Left hindlimb (tissue), 1 donor: ENCODE results near the gene ZSCAN21.
"Not testable (repeated sequence)": the region's sequence is repeated elsewhere in the genome, so short reads cannot be mapped to it uniquely, and the experiment has no call there.

Experiments used
- DNase-seq: peaks from one replicate; pipeline ENCODE4 v3.0.0-alpha.2; 2018

ZSCAN21 gene

DNA sequence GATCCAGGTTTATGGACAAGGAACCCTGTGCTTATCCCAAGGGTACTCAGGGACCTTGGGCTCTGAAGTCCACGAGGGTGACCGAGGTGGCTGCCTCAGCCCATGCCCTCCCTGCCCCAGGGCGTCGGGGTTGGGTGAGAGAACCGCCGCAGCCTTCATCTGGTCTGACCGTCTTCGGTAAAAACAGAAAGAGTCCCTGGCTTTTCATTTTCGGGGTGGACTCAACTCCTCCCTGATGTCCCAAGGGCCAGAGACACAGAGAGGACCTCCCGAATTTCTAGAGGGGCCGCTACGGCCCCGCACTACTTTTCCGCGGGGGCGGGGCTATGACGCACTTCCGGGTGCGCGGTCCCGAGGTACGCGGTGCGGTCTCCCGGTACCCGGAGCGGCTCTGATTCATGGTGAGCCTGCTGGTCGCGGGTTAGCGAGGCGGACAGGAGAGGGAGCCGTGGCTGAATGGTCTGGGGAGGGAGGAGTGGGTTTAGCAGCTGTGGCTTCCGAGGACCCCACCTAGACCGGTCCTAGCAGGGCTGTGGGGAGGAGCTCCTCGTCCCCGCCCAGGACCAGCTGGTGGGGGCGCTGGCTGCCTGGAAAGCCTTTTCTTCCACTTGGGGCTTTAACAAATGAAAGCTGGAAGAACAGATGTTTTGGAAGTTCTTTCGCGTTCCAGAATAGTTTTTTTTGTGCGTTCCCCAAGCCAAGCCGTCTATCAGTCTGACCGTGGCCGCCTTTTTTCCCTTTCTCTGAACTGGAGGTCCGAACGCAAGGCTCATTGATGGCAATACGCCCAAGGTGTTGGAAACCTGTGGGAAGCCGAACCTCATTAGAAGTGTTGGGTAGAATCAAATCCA is at the start of gene ZSCAN21:
ZSCAN21 (plus strand) TSS at position 334 of the 851 bp plus-strand sequence. CDS start 7,233 bp downstream, outside the sequence.
- DNase-seq = peak; percentile 93

DNA sequence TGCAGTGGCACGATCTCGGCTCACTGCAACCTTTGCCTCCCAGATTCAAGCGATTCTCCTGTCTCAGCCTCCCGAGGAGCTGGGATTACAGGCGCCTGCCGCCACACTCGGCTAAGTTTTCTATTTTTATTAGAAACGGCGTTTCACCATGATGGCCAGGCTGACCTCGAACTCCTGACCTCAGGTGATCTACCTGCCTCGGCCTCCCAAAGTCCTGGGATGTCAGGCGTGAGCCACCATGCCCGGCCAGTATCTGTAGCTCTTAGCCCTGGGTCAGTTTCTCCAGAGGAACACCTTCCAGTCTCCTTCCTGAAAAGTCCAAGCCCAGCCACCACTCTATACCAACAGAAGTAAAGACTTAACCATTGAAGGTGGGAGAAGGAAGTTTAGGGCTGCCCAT is 49.3 kb upstream of the ZSCAN21 start:
- no peak for DNase-seq

DNA sequence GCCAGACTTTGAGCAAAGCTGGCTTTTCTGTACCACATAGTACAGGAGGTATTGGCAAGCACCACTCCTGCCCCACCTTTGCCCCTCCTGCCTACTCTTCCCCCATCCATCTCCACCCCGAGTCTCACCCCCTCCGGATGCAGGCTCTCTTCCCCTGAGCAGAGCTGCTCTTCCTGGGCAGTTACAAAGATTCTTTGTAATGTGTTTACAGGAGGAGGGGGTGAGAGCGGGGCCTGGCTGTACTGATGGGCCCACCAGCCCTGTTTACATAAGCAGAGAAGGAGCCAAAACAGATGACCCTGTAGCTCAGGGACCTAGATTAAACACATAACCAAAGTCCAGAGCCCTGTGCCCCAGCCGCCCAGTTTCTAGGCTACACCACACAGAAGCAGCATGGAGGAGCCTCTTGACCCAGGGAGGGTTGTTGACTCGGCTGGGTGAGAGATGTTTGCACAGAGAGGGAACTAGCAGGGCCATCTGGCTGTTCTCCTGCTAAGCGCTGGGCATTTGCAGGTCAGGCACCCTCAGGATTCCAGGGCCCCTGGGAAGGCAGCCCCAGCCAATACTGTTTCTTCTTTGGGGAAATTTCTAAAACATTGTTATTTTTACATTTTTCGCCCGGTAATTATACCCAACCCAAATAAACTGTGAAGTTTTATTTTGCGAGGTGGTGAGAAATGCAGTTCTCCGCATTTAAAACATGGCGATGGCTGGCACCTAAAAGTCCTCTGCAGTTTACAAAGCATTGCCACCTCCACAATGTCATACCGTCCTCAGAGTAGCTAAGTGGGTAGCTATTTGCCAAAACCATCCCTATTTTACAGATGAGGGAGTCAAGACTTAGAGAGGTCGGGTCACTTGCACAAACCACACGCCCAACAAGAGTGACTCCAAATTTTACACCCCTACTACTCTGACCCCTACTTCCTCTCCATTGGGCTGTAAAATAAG is 45.6 kb upstream of the ZSCAN21 start:
- peak; percentile 44 for DNase-seq

DNA sequence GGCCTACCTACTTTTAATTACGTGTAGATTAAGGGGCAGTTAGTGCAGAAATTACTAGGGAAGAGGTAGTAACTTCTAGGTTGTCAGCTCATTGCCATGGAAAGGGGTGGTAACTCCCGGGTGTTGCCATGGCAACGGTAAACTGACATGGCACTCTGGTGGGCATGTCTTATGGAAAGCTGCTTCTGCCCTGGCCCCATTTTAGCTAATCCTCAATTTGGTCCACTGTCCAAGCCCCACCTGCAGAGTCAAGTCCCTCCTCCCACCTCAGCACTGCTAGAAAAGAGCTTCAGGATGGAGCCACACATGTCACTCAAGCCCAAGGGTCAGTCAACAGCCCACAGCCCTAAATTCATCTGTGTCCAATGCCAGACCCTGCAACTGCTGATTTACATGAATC is 41.7 kb upstream of the ZSCAN21 start:
- DNase-seq = no peak

DNA sequence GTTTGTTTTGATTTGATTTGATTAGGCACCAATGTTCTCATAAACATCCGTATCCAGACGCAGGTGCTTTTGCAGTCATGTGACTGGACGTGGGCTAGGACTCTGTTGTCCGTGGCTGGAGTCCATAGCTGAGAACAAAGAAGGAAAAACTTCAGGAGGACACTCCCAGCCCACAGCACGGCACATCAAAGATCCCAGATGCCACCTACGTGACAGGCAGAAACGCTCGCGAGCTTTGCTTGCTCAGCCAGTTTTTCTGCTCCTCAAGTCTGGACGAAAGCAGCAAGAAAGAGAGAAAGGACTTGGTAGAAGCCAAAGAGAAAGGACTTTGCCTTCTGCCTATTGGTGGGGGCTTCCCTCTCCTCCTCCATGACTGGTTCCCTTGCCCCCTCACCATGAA is 41.0 kb upstream of the ZSCAN21 start:
- DNase-seq = no peak

DNA sequence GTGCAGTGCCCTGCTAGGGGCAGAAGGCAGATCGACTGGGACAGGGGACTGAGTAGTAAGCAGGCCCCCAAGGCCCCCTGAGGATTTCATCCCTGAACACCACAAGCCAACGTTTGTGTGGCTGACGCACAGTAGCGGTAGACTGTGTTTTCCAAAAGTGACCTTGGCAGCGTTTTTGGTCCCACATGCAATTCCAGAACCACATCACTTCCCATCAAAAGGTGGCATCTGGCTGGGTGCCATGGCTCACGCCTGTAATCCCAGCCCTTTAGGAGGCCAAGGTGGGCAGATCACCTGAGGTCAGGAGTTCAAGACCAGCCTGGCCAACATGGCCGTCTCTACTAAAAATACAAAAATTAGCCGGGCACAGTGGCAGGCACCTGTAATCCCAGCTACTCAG is 39.6 kb upstream of the ZSCAN21 start:
- DNase-seq = not testable (repeated sequence)

DNA sequence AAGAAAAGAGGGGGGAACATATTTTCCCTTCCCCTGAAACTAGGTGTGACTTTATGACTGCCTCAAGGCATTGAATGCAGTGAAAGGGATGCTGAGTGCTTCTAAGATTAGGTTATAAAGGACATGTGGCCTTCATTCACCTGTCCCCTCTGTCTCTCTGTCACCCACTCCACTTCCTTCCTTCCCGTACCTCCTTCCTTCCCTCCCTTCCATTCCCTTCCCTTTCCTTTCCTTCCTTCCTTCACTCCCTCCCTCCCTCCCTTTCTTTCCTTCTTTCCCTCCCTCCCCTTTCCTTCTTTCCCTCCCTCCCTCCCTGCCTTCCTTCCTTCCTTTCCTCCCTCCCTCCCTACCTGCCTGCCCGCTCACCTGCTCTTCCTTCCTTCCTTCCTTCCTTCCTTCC is 38.7 kb upstream of the ZSCAN21 start:
- no peak for DNase-seq

DNA sequence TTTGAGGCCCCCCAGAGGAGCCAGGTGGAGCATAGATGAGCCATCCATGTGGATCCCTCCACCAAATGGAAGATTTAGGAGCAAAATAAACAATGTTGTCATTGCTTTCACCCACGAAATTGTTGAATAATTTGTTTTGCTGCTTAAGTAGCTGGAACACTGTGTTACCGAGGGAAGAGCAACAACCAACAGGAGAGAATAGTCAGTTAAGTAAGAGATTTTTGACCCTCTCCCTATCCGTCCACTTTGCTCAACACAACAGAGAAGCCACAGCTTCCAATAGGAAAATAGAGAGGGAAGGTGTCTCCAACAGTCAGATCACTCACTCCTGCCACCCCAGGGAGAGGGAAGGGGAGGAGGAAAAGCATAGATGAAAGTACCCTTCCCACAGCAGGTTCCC is 38.1 kb upstream of the ZSCAN21 start:
- no peak for DNase-seq

DNA sequence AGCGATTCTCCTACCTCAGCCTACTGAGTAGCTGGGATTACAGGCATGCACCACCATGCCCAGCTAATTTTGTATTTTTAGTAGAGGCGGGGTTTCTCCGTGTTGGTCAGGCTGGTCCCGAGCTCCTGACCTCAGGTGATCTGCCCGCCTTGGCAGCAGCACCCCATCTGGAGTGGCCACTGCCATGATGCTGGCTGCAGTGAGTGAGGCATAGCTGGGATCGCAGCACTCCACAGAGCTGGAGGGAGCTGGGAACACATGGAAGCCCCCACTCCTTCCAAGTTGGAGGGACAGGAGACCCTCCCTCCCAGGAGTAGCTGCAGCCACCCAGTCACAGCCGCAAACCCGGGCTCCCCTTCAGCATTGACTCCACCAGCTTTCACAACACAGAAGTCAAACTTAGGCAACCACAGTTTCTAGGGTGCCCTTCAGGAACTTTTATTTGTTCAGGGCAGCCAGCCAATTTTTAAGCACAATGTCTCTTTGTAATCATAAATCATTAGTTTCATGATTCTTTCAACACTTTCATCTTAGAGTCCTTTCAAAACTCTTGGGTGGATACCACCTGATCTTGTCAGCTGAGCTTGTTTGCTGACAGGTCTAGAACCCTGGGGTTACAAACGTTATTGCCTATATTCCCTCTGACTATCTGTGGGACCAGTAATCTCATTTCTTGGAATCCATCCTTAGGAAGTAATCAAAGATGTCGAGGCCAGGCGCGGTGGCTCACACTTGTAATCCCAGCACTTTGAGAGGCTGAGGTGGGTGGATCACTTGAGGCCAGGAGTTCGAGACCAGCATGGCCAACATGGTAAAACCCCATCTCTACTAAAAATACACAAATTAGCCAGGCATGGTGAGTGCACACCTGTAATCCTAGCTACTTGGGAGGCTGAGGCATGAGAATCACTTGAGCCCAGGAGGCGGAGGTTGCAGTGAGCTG is 36.9 kb upstream of the ZSCAN21 start:
- DNase-seq = not testable (repeated sequence)

DNA sequence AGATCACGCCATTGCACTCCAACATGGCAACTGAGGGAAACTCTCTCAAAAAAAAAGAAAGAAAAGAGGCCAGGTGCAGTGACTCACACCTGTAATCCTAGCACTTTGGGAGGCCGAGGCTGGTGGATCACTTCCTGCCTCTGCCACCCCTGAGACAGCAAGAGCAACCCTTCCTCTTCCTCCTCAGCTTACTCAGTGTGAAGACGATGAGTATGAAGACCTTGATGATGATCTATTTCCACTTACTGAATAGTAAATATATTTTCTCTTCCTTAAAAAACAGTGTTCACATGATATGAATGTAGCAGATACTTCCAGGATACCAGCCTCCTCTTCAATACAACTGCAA is 36.3 kb upstream of the ZSCAN21 start:
- DNase-seq = no peak

DNA sequence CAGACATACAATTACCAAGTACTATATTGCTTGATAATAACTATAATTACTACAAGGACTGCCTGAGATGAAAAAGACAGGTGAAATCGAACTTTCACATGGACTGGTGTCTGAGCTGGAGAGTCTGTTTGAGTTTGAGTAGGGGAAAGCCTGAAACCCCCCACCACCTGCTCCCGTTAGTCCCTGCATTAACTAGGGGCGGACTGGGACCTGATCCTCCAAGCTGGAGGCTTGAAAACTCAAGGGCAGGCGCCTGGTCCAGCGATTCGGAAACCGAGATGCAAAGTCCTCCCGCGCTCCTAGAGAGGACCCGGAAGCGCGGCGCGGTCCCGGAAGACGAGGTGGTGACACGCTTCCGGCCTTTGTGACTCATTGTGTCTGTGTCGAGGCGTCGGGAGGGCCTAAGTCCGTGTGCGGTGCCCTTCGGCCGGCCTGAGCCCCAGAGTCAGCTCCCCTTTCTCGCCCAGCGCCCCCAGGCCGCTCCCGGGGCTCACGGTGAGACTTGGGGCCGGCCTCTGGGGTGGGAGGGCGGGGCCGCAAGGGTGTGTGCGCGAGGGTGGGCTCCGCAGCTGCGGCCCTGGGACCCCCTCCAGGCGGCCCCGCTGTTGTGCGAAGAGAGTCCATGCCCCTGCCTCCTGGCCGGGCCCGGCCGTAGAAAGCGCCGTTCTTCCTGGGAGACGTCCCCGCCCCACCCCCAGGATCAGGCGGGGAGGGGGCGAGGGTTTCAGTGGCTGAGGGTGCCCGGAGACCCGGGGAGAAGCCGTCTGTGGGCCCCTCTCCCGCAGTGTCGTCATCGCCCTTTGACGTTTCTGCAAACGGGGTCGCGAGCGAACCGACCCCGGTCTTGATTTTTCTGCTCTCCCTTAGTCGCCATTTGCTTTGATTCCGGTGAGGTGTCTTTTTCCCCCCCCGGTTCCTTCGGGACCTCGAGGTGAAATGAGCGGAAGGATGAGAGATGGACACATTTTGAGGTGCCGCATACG is 34.1 kb upstream of the ZSCAN21 start, which contains the start of gene ZKSCAN1:
ZKSCAN1 (plus strand) TSS at position 365 of the 983 bp plus-strand sequence. CDS start 7,911 bp downstream, outside the sequence.
- peak; percentile 91 for DNase-seq

DNA sequence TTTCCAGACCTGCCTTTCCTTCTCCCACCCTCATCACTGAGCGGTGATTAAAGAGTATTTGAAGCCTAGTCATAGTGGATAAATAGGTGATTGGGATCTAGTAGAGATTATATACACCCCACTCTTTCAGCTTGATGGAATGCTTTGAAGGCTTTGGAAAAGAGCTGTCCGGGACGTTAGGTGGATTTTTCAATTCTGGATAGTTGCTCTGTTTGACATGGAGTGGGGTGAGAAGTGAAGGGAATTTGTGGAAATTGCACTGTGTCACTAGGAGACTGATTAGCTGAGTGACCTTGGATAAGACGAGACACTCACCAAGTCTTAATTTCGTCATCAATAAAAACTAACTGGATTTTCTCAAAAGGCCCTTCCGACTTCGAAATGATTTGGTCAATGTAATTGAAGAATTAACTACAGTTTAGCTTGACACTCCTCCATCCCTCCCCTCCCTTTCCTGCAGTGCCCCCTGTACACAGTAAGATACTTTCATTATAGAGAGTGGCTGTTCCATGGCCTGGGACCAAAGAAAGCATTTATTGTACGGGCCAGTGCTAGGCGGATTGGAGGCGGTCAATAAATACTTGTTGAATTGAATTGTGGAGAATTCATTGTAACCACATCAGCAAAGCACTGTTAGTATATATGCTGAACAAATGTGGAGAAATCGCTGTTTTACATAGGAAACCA is 33.2 kb upstream of the ZSCAN21 start:
- DNase-seq = no peak

DNA sequence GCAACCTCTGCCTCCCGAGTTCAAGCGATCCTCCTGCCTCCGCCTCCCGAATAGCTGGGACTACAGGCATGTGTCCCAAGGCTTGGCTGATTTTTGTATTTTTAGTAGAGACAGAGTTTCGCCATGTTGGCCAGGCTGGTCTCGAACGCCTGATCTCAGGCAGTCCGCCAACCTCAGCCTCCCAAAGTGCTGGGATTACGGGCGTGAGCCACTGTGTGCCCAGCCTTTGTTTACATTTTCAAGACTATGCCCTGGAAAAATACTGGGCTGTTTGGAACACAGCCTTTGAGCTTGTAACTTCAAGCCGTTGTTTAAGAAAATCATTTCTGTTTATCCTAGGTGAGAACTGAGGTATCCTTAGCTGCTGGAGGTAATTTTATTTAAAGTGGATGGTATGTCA is 32.3 kb upstream of the ZSCAN21 start:
- DNase-seq = no peak

DNA sequence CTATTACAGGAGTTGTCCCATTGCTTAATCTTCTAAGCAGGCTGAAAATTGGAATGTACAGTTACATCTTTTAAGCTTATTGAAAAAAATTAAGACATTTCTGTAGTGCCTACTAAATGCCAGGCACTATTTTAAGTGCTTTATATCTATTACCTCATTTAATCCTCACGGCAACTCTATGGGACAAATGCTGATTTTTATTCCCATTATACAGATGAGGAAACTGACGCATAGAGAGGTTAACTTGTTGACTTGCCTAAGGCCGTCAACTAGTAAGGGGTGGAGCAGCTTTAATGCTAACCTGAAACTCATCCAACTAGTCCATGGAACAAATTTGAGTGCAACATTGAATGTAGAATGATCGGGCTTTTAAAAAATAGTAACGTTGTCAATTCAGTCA is 31.7 kb upstream of the ZSCAN21 start:
- DNase-seq = no peak

DNA sequence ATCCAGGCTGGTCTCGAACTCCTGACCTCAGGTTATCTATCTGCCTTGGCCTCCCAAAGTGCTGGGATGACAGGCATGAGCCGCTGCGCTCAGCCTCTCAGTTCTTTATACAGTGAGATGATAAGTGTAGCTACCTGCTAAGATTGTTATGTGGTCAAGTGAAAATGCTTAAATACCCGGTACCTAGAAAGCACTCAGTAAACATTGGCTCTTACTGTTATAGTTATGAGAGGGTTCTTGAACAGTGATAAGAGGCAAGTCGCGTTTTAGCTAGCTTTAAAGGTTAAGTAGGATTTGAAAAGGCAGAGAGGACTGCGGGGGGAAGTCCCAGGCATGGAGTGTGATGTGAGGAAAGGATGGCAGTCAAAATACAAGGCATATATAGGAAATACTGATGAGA is 29.7 kb upstream of the ZSCAN21 start:
- no peak for DNase-seq

DNA sequence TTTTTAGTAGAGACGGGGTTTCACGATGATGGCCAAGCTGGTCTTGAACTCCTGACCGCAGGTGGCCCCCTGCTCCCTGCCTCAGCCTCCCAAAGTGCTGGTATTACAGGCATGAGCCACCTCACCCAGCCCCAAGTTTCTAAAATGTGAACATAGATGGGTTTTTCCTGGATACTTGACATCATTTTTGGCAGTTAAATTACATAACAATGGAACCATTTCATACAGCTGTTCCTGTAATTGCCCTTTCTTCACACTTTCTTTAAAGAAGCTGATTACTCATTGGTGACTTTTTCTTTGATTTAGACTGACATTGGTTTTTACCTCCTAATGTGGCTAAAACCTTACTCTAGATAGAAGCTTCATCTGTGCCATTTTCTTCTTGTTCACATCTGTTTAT is 28.3 kb upstream of the ZSCAN21 start:
- no peak for DNase-seq

DNA sequence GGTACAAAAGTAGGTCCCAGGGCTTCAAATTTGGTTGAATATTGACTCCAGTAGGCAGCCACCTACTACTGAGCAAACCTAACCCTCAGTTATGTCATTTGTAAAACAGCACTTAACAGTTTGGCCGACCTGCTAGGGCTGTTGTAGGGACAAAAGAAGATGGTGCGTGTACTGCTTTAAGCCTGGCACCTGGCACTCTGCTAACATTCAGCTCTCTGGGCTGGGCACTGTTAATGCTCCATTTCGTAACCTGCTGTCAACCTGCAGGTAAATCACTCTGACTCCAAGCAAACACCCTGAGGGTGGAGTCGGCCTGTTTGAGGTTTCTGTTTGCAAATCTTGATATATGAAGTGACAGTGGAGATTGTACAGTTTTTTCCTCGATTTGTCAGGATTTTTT is 27.0 kb upstream of the ZSCAN21 start:
- no peak for DNase-seq

DNA sequence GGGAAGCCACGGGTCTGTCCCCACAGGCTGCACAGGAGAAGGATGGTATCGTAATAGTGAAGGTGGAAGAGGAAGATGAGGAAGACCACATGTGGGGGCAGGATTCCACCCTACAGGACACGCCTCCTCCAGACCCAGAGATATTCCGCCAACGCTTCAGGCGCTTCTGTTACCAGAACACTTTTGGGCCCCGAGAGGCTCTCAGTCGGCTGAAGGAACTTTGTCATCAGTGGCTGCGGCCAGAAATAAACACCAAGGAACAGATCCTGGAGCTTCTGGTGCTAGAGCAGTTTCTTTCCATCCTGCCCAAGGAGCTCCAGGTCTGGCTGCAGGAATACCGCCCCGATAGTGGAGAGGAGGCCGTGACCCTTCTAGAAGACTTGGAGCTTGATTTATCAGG is 26.0 kb upstream of the ZSCAN21 start:
- no peak for DNase-seq

DNA sequence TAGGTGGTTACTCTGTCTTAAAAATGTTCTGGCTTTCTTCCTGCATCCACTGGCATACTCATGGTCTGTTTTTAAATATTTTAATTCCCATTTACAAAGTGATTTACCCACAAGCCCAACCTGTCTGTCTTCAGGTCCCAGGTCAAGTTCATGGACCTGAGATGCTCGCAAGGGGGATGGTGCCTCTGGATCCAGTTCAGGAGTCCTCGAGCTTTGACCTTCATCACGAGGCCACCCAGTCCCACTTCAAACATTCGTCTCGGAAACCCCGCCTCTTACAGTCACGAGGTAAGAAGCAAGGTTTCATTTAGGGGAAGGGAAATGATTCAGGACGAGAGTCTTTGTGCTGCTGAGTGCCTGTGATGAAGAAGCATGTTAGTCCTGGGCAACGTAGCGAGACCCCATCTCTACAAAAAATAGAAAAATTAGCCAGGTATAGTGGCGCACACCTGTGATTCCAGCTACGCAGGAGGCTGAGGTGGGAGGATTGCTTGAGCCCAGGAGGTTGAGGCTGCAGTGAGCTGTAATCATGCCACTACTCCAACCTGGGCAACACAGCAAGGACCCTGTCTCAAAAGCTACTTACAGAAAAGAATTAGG is 25.5 kb upstream of the ZSCAN21 start:
- no peak for DNase-seq

DNA sequence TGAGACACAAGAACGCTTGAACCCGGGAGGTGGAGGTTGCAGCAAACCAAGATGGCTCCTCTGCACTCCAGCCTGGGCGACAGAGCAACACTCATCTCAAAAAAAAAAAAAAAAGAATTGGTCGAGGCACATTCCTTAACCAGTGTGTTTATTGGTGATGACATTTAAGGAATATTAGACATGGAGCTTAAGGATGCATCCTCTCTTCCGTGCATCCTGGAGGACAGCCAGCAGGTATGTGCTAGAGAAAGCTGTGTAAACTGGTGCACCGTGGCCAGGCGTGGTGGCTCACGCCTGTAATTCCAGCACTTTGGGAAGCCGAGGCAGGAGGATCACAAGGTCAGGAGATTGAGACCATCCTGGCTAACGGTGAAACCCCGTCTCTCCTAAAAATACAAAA is 22.4 kb upstream of the ZSCAN21 start:
- DNase-seq = no peak
